Trophoblast cell (in vitro differentiated cells and primary cell): ENCODE results near the gene EVI2A.
A peak's percentile ranks its signal among the peaks of the same experiment; 100 is the strongest.

Source experiments
- DNase-seq, 2 donors: peaks; one replicate each; pipeline ENCODE4 v3.0.0-alpha.2; 2016
- H2AFZ ChIP-seq: 2 replicates; pipeline ENCODE4 v1.6.1; 2013; ENCODE audit warnings: low read length, moderate library complexity, mild to moderate bottlenecking; ENCODE audit not compliant: insufficient read depth, poor library complexity
- H2AK5ac ChIP-seq: 2 replicates; pipeline ENCODE4 v1.6.1; 2013; ENCODE audit warnings: mild to moderate bottlenecking, low read length
- H2BK120ac ChIP-seq: 2 replicates; pipeline ENCODE4 v1.6.1; 2013; ENCODE audit warnings: low read length, mild to moderate bottlenecking, moderate library complexity; ENCODE audit not compliant: insufficient read depth, poor library complexity
- H2BK12ac ChIP-seq: 2 replicates; pipeline ENCODE4 v1.6.1; 2013; ENCODE audit warnings: mild to moderate bottlenecking, low read length, moderate library complexity
- H2BK5ac ChIP-seq: 2 replicates; pipeline ENCODE4 v1.6.1; 2013; ENCODE audit warnings: low read length, low read depth, moderate library complexity, mild to moderate bottlenecking; ENCODE audit not compliant: poor library complexity
- H3K14ac ChIP-seq: 2 replicates; pipeline ENCODE4 v1.6.1; 2013; ENCODE audit warnings: mild to moderate bottlenecking, low read length
- H3K18ac ChIP-seq: 2 replicates; pipeline ENCODE4 v1.6.1; 2013; ENCODE audit warnings: mild to moderate bottlenecking, low read length
- H3K23ac ChIP-seq: 2 replicates; pipeline ENCODE4 v1.6.1; 2013; ENCODE audit warnings: low read length
- H3K27ac ChIP-seq: 2 replicates; pipeline ENCODE4 v1.5.1; 2013; ENCODE audit warnings: low read depth, mild to moderate bottlenecking, inconsistent platforms, low read length, moderate library complexity
- H3K27me3 ChIP-seq: 2 replicates; pipeline ENCODE4 v1.6.1; 2013; ENCODE audit warnings: inconsistent platforms, mild to moderate bottlenecking, low read length, moderate library complexity; ENCODE audit not compliant: insufficient read depth
- H3K36me3 ChIP-seq, 2 experiments: 1 replicate in 1 of 2; 2 replicates in 1 of 2; pipeline ENCODE4 v1.6.1; 2013; ENCODE audit warnings: low read length in 2 of 2, mild to moderate bottlenecking in 2 of 2, moderate library complexity in 1 of 2; ENCODE audit not compliant: insufficient read depth in 2 of 2, control insufficient read depth in 1 of 2
- H3K4ac ChIP-seq: 2 replicates; pipeline ENCODE4 v1.6.1; 2013; ENCODE audit warnings: low read depth, mild to moderate bottlenecking, low read length, moderate library complexity
- H3K4me1 ChIP-seq, 2 experiments: 1 replicate in 1 of 2; 2 replicates in 1 of 2; pipeline ENCODE4 v1.6.1; 2013; ENCODE audit warnings: low read length in 2 of 2, mild to moderate bottlenecking in 2 of 2, moderate library complexity in 1 of 2; ENCODE audit not compliant: insufficient read depth in 2 of 2, control insufficient read depth in 1 of 2
- H3K4me2 ChIP-seq: 2 replicates; pipeline ENCODE4 v1.6.1; 2013; ENCODE audit warnings: inconsistent platforms, mild to moderate bottlenecking, low read length, moderate library complexity
- H3K4me3 ChIP-seq: 2 replicates; pipeline ENCODE4 v1.5.1; 2013; ENCODE audit warnings: mild to moderate bottlenecking, low read depth, low read length, inconsistent platforms
- H3K79me1 ChIP-seq: one replicate; pipeline ENCODE4 v1.6.1; 2013; ENCODE audit warnings: low read length
- H3K79me2 ChIP-seq: 2 replicates; pipeline ENCODE4 v1.6.1; 2013; ENCODE audit warnings: low read length, mild to moderate bottlenecking; ENCODE audit not compliant: control insufficient read depth, insufficient read depth, poor library complexity
- H3K9ac ChIP-seq: 2 replicates; pipeline ENCODE4 v1.6.1; 2013; ENCODE audit warnings: mild to moderate bottlenecking, low read length
- H3K9me3 ChIP-seq: 2 replicates; pipeline ENCODE4 v1.6.1; 2013; ENCODE audit warnings: low read depth, mild to moderate bottlenecking, control low read depth, inconsistent platforms, low read length; ENCODE audit not compliant: insufficient read depth
- H4K12ac ChIP-seq: 2 replicates; pipeline ENCODE4 v1.6.1; 2013; ENCODE audit warnings: low read depth, mild to moderate bottlenecking, low read length, moderate library complexity
- H4K8ac ChIP-seq: 2 replicates; pipeline ENCODE4 v1.6.1; 2013; ENCODE audit warnings: low read depth, mild to moderate bottlenecking, low read length, moderate library complexity
- H4K91ac ChIP-seq: one replicate; pipeline ENCODE4 v1.6.1; 2013; ENCODE audit warnings: low read depth, mild to moderate bottlenecking, low read length, moderate library complexity
- WGBS: extraction: QIAGEN DNeasy Blood & Tissue Kit; methylation state at CpG from one replicate; pipeline ENCODE4 v1.1.7; 2013; ENCODE audit warnings: missing lambda C conversion rate; ENCODE audit not compliant: insufficient read length, insufficient coverage; ENCODE audit errors: extremely low coverage; 5-methylcytosine and 5-hydroxymethylcytosine counted together

Gene EVI2A

DNA sequence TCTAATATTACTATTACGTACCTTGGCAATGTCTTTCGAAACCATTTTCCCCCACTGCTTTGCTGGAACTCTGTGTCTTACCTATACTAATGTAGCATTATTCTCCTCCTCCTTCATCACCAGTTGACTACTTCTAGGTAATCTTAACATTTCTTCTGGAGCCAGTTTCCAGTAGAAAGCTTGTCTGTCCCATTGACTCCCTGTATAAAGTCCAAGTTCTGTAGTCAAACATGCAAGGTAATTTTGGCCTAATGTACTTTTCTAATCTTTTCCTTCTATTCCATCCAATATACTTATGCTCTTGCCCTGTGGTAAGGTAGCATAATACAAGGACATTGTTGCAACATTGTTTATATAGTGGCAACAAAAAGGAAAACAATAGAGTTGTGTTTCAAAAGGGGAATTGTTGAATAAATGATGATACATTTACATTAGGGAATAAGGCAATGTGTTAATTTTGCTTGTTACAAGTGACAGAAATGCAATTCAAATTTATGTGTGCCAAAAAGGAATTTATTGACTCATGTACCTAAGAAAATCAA lies 52.3 kb downstream of the EVI2A start:
- Histone ChIP-seq H3K4me2 (no peak overlapping the region), H3K4me3 (no peak overlapping the region), H3K4me1 (peaks cover 0 to 12% of the 10 kb centered on the region in 2 experiments), H3K9ac (no peak overlapping the region), H2BK12ac (no peak overlapping the region), H3K36me3 (peaks cover 1 to 4% of the 10 kb centered on the region in 2 experiments), H3K18ac (no peak overlapping the region), H2AK5ac (no peak overlapping the region), H2AFZ (no peak overlapping the region), H2BK5ac (peak overlapping the region; percentile 64), H4K91ac (no peak overlapping the region), H3K23ac (no peak overlapping the region), H3K9me3 (no peaks in the 10 kb centered on the region), H3K14ac (no peak overlapping the region), H3K79me2 (no peaks in the 10 kb centered on the region), H4K8ac (no peak overlapping the region), H3K27me3 (no peaks in the 10 kb centered on the region), H2BK120ac (peak overlapping the region; percentile 29), H4K12ac (no peak overlapping the region), H3K4ac (no peak overlapping the region), H3K79me1 (no peaks in the 10 kb centered on the region), H3K27ac (peak overlapping the region; percentile 61)
- WGBS = no CpG with 5 or more reads among the region's 2 CpGs
- no peak for DNase-seq
